GM12878 (cell line): ENCODE data around the gene NOC4L. TPM values are rescaled to one million over a fixed set of nuclear protein-coding genes. Genes with fewer than 3 reads are reported as not detected.

ENCODE experiments used
- ATAC-seq: fragments of 200-7000 bp; cut with Tn5 transposase; 3 replicates; pipeline ENCODE4 v1.9.1; 2020; ENCODE audit warnings: mild to moderate bottlenecking, moderate library complexity
- BruUV-seq: library from RNA; stranded (reverse); fragments of 400-500 nt; replicated peaks from 2 replicates; lab custom pipeline; 2021; lab: Mats Ljungman, UMichigan
- CTCF ChIA-PET: fragments of 300-600 bp; sonication (Branson Sonifier 250); formaldehyde crosslinking; extraction: SDS; loops from one replicate; lab custom pipeline; 2021; ENCODE audit warnings: inconsistent platforms; lab: Yijun Ruan, JAX
- POLR2A ChIA-PET: fragments of 350-600 bp; formaldehyde crosslinking; extraction: SDS; loops from one replicate; lab custom pipeline; 2021; ENCODE audit warnings: inconsistent platforms; lab: Charles Lee
- RAD21 ChIA-PET: fragments of 300-600 bp; sonication (Branson Sonifier 250); formaldehyde crosslinking; loops from one replicate; lab custom pipeline; 2023; ENCODE audit warnings: antibody characterized with exemption; ENCODE audit not compliant: unreplicated experiment; lab: Charles Lee
- SMC1A ChIA-PET: fragments of 300-600 bp; sonication (Branson Sonifier 250); formaldehyde crosslinking; loops from one replicate; lab custom pipeline; 2023; ENCODE audit not compliant: unreplicated experiment, uncharacterized antibody; lab: Charles Lee
- DNase-seq: peaks from one replicate; pipeline ENCODE4 v3.0.0-alpha.2; 2011; ENCODE audit warnings: low read depth, low spot score
- FAIRE-seq: peaks from 3 replicates; lab custom pipeline; 2011; peaks lifted over from hg19 to GRCh38; lab: Jason Lieb, UNC
- H2AFZ ChIP-seq: 2 replicates; pipeline ENCODE4 v1.6.0; 2011; ENCODE audit warnings: low read depth, low read length, control low read depth; ENCODE audit not compliant: control insufficient read depth
- H3K27ac ChIP-seq: 2 replicates; pipeline ENCODE4 v1.5.1; 2011; ENCODE audit warnings: control low read depth; ENCODE audit not compliant: control insufficient read depth, insufficient read depth
- H3K27me3 ChIP-seq, 2 experiments: replicated peaks in 1 of 2; 2 replicates each; pipeline versions ENCODE4 v1.6.0 to v1.6.1; 2011; ENCODE audit warnings: low read length in 1 of 2; ENCODE audit not compliant: control insufficient read depth in 2 of 2, insufficient read depth in 2 of 2
- H3K36me3 ChIP-seq, 2 experiments: 2 replicates each; pipeline ENCODE4 v1.5.1; 2011; ENCODE audit warnings: low read length in 1 of 2; ENCODE audit not compliant: control insufficient read depth in 2 of 2, insufficient read depth in 2 of 2
- H3K4me1 ChIP-seq: 2 replicates; pipeline ENCODE4 v1.6.1; 2011; ENCODE audit warnings: mild to moderate bottlenecking, low read length, moderate library complexity, mixed read lengths; ENCODE audit not compliant: control insufficient read depth, insufficient read depth
- H3K4me2 ChIP-seq: 2 replicates; pipeline ENCODE4 v1.6.0; 2011; ENCODE audit warnings: control low read depth; ENCODE audit not compliant: control insufficient read depth, insufficient read depth
- H3K4me3 ChIP-seq: fragments of 200-600 bp; sonication (generic); 2 replicates; pipeline ENCODE4 v1.5.1; 2016
- H3K79me2 ChIP-seq: 2 replicates; pipeline ENCODE4 v1.6.0; 2011; ENCODE audit warnings: low read length; ENCODE audit not compliant: control insufficient read depth, insufficient read depth
- H3K9ac ChIP-seq: 2 replicates; pipeline ENCODE4 v1.8.0; 2011; ENCODE audit warnings: low read length, control low read depth, mixed read lengths; ENCODE audit not compliant: control insufficient read depth, insufficient read depth
- H3K9me3 ChIP-seq: replicated peaks from 3 replicates; pipeline ENCODE4 v1.5.1; 2011; ENCODE audit warnings: mild to moderate bottlenecking, low read length; ENCODE audit not compliant: control insufficient read depth, insufficient read depth
- H4K20me1 ChIP-seq: 2 replicates; pipeline ENCODE4 v1.6.0; 2011; ENCODE audit not compliant: control insufficient read depth, insufficient read depth
- ATF2 ChIP-seq: IDR thresholded peaks from 2 replicates; pipeline ENCODE4 v1.6.1; 2012; ENCODE audit warnings: low read length, inconsistent platforms
- BCL11A ChIP-seq: IDR thresholded peaks from 2 replicates; pipeline ENCODE4 v1.6.1; 2011; ENCODE audit warnings: low read depth, low read length
- BCL3 ChIP-seq: IDR thresholded peaks from 2 replicates; pipeline ENCODE4 v1.6.1; 2011; ENCODE audit warnings: borderline replicate concordance, low read depth, mild to moderate bottlenecking, moderate library complexity, low read length; ENCODE audit not compliant: insufficient read depth, poor library complexity, severe bottlenecking
- EZH2 ChIP-seq: IDR thresholded peaks from 2 replicates; pipeline ENCODE4 v1.6.1; 2012; ENCODE audit warnings: low read depth, mild to moderate bottlenecking, control low read depth, inconsistent platforms, low read length, borderline replicate concordance; ENCODE audit not compliant: control insufficient read depth
- HDGF ChIP-seq: fragments of 450-650 bp; IDR thresholded peaks from 2 replicates; pipeline ENCODE4 v1.6.1; 2016; ENCODE audit warnings: antibody characterized with exemption
- KDM1A ChIP-seq: fragments of 200-600 bp; sonication (generic); IDR thresholded peaks from 2 replicates; pipeline ENCODE4 v1.6.1; 2016; ENCODE audit warnings: borderline replicate concordance
- NBN ChIP-seq: fragments of 450-650 bp; IDR thresholded peaks from 2 replicates; pipeline ENCODE4 v1.6.1; 2016
- POLR2A ChIP-seq: IDR thresholded peaks from 2 replicates; pipeline ENCODE4 v1.6.1; 2011; ENCODE audit warnings: low read depth, mild to moderate bottlenecking, low read length
- POU2F2 ChIP-seq: IDR thresholded peaks from 3 replicates; pipeline ENCODE4 v1.6.1; 2011; ENCODE audit warnings: low read depth, mild to moderate bottlenecking, low read length, borderline replicate concordance
- RCOR1 ChIP-seq: conservative IDR thresholded peaks from 2 replicates; pipeline ENCODE4 v1.6.1; 2012; ENCODE audit warnings: low read depth, low read length, improper control_type of control experiment
- RELB ChIP-seq: fragments of 450-650 bp; IDR thresholded peaks from 2 replicates; pipeline ENCODE4 v1.6.1; 2017; ENCODE audit warnings: low read depth, mild to moderate bottlenecking, moderate library complexity
- SREBF1 ChIP-seq: IDR thresholded peaks from 2 replicates; pipeline ENCODE4 v1.6.1; 2012; ENCODE audit warnings: mild to moderate bottlenecking, low read length
- STAT3 ChIP-seq: IDR thresholded peaks from 2 replicates; pipeline ENCODE4 v1.6.1; 2011; ENCODE audit warnings: low read depth, low read length, improper control_type of control experiment
- SUPT20H ChIP-seq: IDR thresholded peaks from 2 replicates; pipeline ENCODE4 v1.6.1; 2011; ENCODE audit warnings: low read depth, mild to moderate bottlenecking, low read length, moderate library complexity, borderline replicate concordance; ENCODE audit not compliant: control insufficient read depth
- ZBED1 ChIP-seq: IDR thresholded peaks from 2 replicates; pipeline ENCODE4 v1.6.1; 2016; ENCODE audit warnings: borderline replicate concordance
- ZNF207 ChIP-seq: fragments of 450-650 bp; IDR thresholded peaks from 2 replicates; pipeline ENCODE4 v1.6.1; 2014; ENCODE audit warnings: antibody characterized with exemption, mild to moderate bottlenecking, borderline replicate concordance
- ZNF592 ChIP-seq: fragments of 450-650 bp; IDR thresholded peaks from 2 replicates; pipeline ENCODE4 v1.6.1; 2017; ENCODE audit warnings: mild to moderate bottlenecking, moderate library complexity
- WGBS: methylation state at CpG from one replicate; pipeline ENCODE4 v1.1.6; 2016; ENCODE audit warnings: low lambda C conversion rate; ENCODE audit not compliant: insufficient replicate concordance, insufficient coverage; ENCODE audit errors: missing lambda C conversion rate; 5-methylcytosine and 5-hydroxymethylcytosine counted together
- in situ Hi-C: fragments of 300-500 bp; cut with MboI; formaldehyde crosslinking; loops from 9 replicates; pipeline ENCODE4 v1.14.3; 2018; ENCODE audit warnings: mixed read lengths
- intact Hi-C: fragments of 100-400 bp; cut with micrococcal nuclease; formaldehyde crosslinking; loops from one replicate; pipeline ENCODE4 v1.14.2; 2022; ENCODE audit not compliant: unreplicated experiment
- polyA plus RNA-seq, 11 experiments: library from polyadenylated mRNA; depleted of rRNA in 4 of 11; unstranded in 6 of 11; stranded (reverse) in 5 of 11; fragments of >200 nt; fragmentation: Nextera tagmentation in 4 of 11; fragmentation: Illumina TruSeq in 1 of 11; extraction: Ambion mirVana in 4 of 11; extraction: Trizol in 1 of 11; gene quantifications; 1 replicate in 1 of 11; 2 replicates in 10 of 11; pipeline versions ENCODE4 v1.2.1 to v1.2.3, GENCODE V29; 2011 to 2016; ENCODE audit warnings: inconsistent platforms in 2 of 11, missing spikeins in 2 of 11, low read depth in 1 of 11
- total RNA-seq, 4 experiments: library from RNA; depleted of rRNA in 3 of 4; stranded (reverse); fragments of >200 nt in 3 of 4; fragmentation: Illumina TruSeq in 1 of 4; extraction: Trizol in 1 of 4; gene quantifications; 2 replicates each; pipeline versions ENCODE4 v1.2.1 to v1.2.3, GENCODE V29; 2013 to 2021

NOC4L gene
- total and polyA plus RNA-seq, 10 of the 15 experiments (the other 5 are each of a cell fraction or from before 2014, with no cell fraction given), result 0.72 to 68.2 (median 15.2) TPM

- WGBS, result 98% methylated on average over 11 of the region's 12 CpGs
- peaks cover 4 to 6% of the 10 kb centered on the region in 2 experiments; a peak in 3 of 4 replicates for H3K36me3 ChIP-seq
- SMC1A ChIA-PET, result no interaction called here
- TF ChIP-seq STAT3 (no peak), ZBED1 (no peak), BCL11A (no peak), ATF2 (no peak), NBN (no peak), SREBF1 (no peak), SUPT20H (no peak), KDM1A (no peak), HDGF (no peak), POU2F2 (no peak), BCL3 (no peak), ZNF207 (no peak), RELB (no peak), RCOR1 (no peak), EZH2 (no peak), ZNF592 (no peak), POLR2A (no peak)
These were observed 18.5 kb upstream of the NOC4L start for GRCh38 chr12:132125736-132126135.

More at GRCh38 chr12:132125736-132126135, 18.5 kb upstream of the NOC4L start:
- intact Hi-C loops (no loop called here), in situ Hi-C loops (no loop called here)
- ATAC-seq (no peak), DNase-seq (no peak), FAIRE-seq (no peak)
- H3K79me2 ChIP-seq, result no peaks in the 10 kb centered on the region
- ChIA-PET CTCF (no interaction called here), POLR2A (no interaction called here), RAD21 (no interaction called here)
- no peak overlapping the region for H2AFZ ChIP-seq
- H3K4me2 ChIP-seq, result no peak overlapping the region
- no peak overlapping the region for H3K4me3 ChIP-seq
- H3K27ac ChIP-seq, result no peak overlapping the region
- no peaks in the 10 kb centered on the region for H3K4me1 ChIP-seq
- peaks cover 1% of the 10 kb centered on the region; the same call in 2 of the 3 replicates for H3K9me3 ChIP-seq
- BruUV-seq, result no TSS peak
- no peaks in the 10 kb centered on the region for H4K20me1 ChIP-seq
- no peak overlapping the region for H3K9ac ChIP-seq
- H3K27me3 ChIP-seq, result no peaks in the 10 kb centered on the region
